NCI-H2107 treated with DMSO at 0.1 percent for 48 hours (cell line): ENCODE data around the gene MPC2.
A peak's percentile ranks its signal among the peaks of the same experiment; 100 is the strongest.

Experiments
- DNase-seq: peaks from one replicate; lab custom pipeline; 2025; ENCODE audit not compliant: unreplicated experiment; lab: John Stamatoyannopoulos, UW

MPC2 gene

DNA sequence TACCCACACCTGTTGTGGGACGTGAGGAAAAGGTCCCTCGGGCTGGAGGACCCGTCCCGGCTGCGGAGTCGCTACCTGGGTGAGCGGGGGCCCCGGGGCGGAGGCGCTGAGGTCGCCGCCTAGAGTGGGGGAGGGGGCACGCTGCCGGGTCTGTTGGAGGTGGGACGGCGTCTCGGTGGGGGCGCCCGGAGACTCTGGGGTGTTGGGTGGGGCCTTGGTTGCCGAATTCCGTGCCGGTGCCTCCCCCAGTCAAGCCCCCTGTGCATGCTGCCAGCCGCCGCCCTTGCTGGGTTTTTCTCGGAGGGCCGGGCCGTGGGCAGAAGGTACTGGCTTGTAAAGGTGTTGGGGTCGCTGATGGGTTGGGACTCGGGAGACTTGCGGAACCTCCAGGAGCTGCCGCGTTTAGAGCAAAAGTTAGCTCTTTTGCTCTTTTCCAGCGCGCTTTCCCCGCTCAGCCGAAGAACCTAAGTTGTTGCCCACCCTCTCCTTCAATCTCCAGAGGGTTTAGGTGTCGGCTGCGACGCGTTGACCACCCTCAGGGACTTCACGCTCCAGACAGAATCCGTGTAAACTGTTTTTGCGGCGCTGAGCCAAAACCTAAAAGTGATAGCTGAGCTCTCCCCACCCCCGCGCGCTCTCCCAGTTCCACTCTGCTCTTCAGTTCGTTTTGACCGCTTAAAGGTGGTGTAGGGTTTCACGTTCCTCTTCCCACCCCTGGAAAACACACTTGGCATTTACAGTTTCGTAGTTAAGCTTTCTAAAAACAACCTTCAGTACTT is at the start of gene MPC2:
MPC2 (minus strand) TSS at position 143 of the 779 bp plus-strand sequence. CDS start 1,231 bp downstream, outside the sequence.
- DNase-seq: peak; percentile 94

DNA sequence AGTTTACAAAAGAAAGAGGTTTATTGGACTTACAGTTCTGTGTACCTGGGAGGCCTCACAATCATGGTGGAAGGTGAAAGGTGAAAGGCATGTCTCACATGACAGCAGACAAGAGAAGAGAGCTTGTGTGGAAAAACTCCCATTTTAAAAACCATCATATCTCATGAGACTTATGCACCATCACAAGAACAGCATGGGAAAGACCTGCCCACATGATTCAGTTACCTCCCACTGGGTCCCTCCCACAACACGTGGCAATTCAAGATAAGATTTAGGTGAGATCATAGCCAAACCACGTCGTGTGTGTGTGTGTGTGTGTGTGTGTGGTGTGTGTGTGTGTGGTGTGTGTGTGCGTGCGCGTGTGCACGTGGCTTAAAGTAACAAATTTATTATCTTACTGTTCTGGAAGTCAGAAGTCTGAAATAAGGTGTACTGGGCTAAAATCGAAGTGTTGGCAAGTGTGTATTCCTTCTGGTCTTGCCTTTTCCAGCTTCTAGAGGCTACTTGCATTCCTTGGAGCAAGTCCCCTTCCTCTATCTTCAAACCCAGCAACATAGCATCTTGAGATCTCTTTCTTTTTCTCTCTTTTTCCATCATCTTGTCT is 48.1 kb upstream of the MPC2 start:
- DNase-seq: no peak

DNA sequence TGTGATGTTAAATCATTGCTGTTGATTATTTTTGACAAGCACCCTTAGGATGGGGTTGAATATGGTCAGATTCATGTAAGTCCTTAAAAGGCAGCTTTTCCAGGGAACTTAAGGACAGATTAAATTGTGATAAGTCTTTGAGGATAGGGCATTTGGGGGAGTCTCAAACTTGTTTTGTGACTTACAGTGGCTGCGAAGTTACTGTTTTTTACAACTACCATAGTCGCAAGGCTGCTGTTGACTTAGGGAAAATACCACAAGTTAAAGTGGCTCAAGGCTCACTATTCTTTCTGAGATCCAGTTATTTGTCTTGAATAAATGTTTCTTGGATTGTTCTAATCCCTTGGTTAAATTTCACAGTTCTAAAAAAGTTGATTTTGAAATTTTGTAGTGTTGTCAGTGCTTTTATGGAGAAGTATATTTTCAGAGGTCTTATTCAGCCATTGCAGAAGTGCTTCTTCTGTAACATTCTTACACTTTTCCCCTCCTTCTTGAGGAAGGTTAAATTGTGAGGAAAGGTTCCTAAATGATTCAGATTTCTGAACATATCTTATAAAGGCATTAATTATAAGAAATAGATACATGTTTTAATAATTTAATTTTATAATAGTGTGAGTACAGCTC is 47.0 kb upstream of the MPC2 start:
- no peak for DNase-seq

DNA sequence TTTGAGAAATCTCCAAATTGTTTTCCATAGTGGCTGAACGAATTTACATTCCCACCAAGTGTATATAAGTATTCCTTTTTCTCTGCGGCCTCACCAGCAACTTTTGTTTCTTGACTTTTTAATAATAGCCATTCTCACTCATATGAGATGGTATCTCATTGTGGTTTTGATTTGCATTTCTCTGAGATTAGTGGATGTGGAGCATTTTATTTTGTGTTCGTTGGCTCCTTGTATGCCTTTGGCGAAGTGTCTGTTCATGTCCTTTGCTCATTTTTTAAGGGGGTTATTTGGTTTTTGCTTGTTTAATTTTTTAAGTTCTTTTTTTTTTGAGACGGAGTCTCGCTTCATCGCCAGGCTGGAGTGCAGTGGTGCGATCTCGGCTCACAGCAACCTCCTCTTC is 45.1 kb upstream of the MPC2 start:
- no peak for DNase-seq

DNA sequence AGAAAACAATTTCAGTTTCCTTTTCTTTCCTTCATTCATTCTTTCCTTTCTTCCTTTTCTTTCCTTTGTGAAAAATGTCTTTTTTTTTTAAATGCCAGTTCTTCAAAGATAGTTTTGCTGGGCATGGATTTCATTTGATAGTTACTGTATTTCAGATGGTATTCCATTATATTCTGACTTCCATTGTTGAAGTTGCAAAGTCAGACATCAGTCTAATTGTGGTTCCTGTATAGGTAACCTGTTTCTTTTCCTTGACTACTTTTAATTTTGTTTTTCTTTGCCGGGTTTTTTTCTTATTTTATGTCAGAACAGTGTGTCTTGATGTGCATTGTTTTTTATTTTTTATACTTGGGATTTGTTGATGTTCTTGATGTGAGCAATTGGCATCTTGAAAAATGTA is 40.4 kb upstream of the MPC2 start:
- DNase-seq: no peak

DNA sequence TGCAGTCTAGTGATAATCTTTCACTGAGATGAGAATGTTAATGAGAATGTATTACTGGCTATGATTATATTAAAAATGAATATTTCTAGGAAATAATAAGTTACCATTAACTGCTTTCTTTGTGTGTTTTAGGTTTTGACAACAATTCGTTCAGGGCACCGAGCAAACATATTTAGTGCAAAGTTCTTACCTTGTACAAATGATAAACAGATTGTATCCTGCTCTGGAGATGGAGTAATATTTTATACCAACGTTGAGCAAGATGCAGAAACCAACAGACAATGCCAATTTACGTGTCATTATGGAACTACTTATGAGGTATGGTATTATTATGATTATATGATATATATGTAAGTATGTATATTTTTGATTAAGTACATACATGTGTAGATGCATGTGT is 37.8 kb upstream of the MPC2 start:
- DNase-seq: no peak

DNA sequence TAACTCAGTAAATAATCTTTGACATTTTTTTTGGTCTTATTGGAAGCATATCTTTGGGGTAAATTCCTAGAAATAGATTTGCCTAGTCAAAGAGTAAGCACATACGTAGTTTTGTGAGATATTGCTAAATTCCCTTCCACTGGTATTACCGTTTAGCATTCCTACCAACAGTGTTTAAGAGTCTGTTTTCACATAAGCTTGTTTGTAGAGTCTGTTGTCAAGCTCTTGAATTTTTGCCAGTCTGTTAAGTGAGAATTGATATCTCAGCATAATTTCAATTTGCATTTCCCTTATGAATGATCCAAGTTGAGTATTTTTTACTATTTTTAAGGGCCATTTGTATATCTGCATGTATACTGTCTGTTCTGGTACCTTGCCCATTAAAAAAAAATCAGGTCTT is 37.0 kb upstream of the MPC2 start:
- no peak for DNase-seq

DNA sequence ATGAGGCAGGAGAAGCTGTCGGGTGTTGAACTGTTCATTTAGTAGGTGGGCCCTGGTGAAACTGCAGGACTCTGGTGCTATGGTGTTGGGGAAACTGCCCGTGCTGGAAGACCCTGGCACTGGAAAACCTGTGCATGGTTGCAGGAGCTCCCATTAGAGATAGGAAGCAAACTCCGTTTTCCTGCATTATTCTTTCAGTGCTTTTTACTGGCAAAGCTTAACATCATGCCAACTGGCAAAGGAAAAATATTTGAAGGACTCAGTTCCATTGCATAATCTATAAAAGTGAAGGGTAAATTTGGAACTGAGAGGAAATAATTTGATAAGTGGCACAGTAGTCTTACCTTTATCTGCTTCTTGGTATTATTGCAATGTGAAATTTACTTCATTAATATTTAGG is 31.7 kb upstream of the MPC2 start:
- no peak for DNase-seq

DNA sequence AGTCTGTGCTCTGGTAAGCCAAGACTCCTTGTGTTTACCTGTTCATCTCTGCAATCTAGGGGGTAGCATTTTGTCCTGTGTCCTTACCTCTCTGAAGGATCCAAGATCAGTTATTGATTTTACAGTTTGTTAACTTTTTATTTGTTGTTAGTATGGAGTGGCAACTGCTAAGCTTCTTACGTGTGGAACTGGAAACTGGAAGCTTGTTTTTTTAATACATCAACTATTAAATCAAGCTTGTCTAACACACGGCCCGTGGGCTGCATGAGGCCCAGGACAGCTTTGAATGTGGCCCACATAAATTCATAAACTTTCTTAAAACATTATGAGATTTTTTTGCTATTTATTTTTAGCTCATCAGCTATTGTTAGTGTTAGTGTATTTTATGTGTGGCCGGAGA is 29.2 kb upstream of the MPC2 start:
- no peak for DNase-seq

DNA sequence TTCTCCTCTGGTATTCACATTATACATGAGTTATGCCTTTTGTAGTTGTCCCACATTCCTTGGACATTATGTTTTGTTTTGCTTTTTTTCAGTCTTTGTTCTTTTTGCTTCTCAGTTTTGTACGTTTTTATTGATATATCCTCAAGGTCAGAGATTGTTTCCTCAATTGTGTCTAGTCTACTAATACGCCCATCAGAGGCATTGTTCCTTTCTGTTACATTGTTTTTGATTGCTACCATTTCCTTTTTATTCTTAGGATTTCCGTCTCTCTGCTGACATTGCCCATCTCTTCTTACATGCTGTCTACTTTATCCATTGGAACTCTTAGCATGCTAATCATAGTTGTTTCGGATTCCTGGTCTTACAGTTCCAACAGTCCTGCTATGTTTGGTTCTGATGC is 27.8 kb upstream of the MPC2 start:
- DNase-seq: no peak

DNA sequence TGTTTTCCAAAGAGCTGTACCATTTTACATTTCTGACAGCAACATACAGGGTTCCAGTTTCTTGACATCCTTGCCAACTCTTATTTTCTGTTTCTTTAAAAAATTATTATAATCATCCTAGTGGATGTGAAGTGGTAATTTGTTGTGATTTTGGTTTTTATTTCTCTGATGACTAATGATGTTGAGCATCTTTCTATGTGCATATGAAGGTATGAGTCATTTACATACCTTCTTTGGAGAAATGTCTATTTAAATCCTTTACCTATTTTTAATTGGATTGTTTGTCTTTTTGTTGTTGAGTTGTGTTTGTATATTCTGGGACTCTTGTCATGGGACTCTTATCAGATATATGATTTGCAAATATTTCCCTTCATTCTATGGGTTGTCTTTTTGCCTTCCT is 20.8 kb upstream of the MPC2 start:
- DNase-seq: no peak

DNA sequence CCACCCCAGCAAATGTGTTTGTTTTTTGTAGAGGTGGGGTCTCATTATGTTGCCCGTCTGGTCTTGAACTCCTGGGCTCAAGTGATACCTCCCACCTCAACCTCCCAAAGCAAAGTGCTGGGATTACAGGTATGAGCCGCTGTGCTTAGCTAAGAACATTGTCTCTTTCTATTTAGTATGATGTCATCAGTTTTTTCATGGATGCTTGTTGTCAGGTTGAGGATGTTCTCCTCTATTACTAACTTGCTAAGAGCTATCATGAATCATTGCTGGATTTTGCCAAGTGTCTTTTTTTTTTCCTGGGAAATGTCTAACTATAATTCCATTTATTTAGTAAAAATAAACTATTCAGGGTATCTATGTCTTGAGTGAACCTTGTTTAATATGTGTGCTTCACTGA is 19.0 kb upstream of the MPC2 start:
- no peak for DNase-seq

DNA sequence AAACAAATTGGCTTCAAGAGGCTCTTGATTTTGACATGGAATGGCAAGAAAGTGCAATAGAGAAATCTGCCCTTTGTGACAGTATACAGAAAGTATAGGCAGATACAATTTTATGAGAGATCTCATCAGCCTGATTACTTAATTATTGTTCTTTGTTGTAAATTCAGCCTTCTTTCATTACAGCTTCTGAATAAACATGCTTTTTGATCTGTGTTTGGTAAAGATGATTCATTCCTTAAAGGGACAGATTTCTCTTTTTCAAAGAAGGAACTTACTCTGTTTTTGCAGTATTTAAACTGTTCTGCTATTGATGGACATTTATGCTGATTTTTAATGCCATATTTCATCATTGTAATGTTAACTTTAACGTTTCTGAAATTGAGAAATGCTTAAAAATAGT is 13.7 kb upstream of the MPC2 start:
- no peak for DNase-seq

DNA sequence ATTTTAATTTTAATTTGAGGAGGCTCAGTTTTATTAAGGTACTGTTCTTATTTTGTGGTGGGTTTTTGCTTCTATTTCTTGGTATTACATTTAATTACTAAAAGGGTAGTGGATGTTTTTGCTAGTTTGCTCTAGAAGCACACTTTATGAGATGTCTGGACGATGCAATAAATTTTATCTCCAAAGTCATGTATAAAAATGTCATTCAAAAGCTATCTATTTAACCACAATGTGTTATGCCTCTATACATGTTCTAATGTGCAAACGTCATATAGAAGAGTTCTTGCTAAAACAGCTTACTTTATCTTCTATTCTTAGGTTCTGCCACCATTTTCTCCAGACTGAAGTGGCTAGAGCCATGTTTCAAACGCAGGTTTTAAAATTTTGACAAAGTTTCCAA is 12.9 kb upstream of the MPC2 start:
- DNase-seq: no peak

DNA sequence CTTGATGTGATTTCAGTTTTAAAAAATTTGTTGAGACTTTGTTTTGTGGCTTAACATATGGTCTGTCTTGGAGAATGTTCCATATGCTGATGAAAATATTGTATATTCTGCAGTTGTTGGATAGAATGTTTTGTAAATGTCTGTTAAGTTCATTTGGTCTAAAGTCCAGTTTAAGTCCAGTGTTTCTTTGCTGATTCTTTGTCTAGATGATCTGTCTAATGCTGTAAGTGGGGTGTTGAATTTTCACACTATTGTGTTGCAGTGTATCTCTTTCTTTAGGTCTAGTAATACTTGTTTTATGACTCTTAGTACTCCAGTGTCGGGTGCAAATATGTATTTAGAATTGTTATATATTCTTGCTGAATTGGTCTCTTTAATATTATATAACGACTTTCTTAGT is 10.9 kb upstream of the MPC2 start:
- no peak for DNase-seq

DNA sequence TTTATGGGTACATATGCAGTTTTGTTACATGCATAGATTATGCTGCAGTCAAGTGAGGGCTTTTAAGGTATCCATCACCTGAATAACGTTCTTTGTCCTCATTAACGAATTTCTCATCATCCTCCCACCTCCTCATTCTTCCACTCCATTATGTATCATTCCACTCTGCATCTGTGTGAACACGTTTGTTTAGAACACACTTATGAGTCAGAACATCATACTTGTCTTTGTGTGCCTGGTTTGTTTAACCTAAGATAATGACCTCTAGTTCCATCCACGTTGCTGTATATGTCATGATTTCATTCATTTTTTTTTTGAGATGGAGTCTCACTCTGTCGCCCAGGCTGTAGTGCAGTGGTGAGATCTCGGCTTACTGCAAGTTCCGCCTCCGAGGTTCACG is 6.7 kb upstream of the MPC2 start:
- no peak for DNase-seq

DNA sequence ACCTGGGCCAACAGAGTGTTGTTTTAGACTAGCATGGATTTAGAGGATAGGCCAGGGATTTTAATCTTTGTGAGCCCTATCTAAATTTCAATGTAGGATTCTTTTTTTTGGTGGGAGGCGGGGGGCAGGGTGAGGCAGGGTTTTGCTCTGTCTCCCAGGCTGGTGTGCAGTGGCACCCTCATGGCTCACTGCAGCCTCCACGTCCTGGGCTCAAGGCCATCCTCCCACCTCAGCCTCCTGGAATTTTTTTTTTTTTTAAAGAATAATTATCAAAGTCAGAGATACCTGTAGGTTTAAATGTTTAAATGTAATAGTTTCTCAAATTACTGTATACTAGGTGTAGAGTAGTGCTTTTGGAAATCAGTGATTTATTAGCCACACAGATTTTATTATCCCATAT is 3.4 kb upstream of the MPC2 start:
- no peak for DNase-seq

DNA sequence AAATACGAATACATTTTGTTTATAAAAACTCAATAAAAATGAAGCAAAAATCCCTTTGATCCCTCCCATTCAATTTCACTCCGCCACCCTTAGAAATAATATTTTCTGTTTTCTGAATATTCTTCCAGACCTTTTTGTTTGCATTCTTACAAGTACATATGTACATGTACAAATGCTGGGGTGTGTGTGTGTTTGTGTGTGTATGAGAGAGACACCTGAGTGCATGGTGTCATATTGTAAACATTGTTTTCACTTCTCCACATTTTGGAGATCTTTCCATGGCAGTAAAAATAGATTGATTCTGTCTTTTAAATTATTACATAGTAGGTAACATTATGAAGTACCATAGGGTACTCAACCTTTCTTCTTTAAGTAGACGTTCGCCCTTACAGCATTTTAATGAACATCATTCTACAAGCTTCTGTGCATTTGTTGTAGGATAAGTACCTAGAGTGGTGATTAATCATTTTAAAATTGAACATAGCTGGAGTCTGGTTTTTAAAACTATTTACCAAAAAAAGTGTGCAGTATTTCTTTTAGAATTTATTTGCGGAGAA is 1.3 kb upstream of the MPC2 start:
- DNase-seq: peak; percentile 36

DNA sequence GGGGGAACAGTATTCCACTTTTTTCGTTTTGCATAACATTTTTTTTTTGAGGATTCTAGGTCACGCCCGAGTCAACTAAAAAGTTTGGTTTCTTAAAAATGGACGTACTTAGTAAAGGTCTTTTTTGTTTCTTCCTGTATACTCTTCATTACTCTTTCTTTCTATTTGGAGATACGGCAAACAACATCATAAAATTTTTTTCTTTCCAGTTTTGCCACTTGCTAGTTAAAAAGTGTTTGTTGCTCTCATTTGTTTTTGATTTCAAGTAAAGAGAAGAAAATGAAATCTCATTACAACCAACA is 788 bp upstream of the MPC2 start:
- no peak for DNase-seq

DNA sequence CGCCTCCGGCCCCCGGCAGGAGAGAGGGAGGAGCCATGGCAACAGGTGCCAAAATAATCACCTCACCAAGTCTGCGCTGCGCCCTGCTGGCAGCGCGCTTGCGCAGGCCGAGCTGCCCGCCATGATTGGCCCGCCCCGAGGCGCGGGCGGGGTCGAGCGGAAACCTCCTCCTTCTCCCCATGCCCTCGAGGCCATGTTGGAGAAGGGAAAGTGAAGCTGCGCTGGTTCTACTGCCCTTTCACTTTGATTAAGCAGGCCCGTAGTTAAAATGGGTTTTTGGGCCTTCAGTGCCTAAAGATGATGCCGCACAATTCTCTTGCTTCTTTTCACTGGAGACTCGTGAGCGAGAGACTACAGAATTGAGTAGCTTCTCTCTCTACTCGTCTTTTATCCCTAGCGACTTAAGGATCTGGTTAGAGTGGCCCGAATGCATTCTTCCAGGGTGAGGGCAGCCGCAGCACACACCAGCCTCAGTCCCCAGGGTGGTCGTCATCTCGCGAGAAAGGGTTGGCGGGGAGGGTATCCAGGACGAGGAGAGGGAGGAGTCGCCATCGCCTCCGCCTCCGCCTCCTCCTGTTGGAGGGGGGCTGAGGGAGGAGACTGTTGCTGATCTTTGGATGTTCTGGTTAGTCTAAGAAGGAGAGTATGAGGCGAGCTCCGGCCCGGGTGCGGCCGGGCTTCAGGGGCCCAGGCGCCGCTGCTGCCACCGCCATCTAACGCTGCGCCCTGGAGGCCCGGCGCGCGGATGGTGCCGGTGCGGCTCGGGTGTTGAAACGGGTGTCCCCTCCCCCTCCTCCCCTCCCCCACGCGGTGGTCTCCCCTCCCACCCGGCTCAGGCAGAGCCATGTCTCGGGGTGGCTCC is 573 bp downstream of the MPC2 start, which contains the start of gene DCAF6:
DCAF6 (plus strand) TSS at position 616 of the 862 bp plus-strand sequence; CDS start at position 845, 229 bp downstream.
- peak; percentile 98 for DNase-seq
